ENCODE measurements around the gene ARFGAP2.

Gene ARFGAP2

GRCh38 chr11:47163193-47163592, 13.5 kb downstream of the ARFGAP2 start:
- Histone ChIP-seq H3K4me1 (ENCODE audit: control insufficient read depth, insufficient read depth, low read length) (no peaks in the 10 kb centered on the region), H3K4me3 (ENCODE audit: low read depth, low read length) (no peak overlapping the region), H3K9me3 (ENCODE audit: control insufficient read depth, insufficient read depth, low read depth, low read length) (no peaks in the 10 kb centered on the region), H3K27ac (ENCODE audit: extremely low read depth, low read depth, low read length) (no peak overlapping the region), H3K36me3 (ENCODE audit: control insufficient read depth in 2 of 2, insufficient read depth in 1 of 2, low read length in 2 of 2) (peaks cover 0 to 74% of the 10 kb centered on the region in 2 experiments; a peak in 2 of 3 replicates)
- ChIA-PET CTCF (interaction anchor here (0.6 to 2.4 kb wide), 10 partner anchors 9 to 774 kb away, joined by 3 to 20 read pairs (median 5); no protein-coding TSS in a partner anchor), POLR2A (interaction anchor here (0.6 to 1.3 kb wide), 10 partner anchors 9 to 546 kb away, joined by 3 to 11 read pairs (median 3); partner anchors contain the start of genes DDB2 and HARBI1)
- TF ChIP-seq ZNF600 (tag by site-specific recombination; IDR thresholded peaks at IDR 0.05) (no peak), ZBTB17 (tag by site-specific recombination; IDR thresholded peaks at IDR 0.05) (no peak)

GRCh38 chr11:47162426-47162825, 14.3 kb downstream of the ARFGAP2 start:
- no peaks in the 10 kb centered on the region for H3K9me3 ChIP-seq (ENCODE audit: control insufficient read depth, insufficient read depth, low read depth, low read length)
- POLR2A ChIA-PET, result interaction anchor here (0.7 to 1.2 kb wide), 5 partner anchors 10 to 545 kb away, joined by 3 to 10 read pairs (median 4); partner anchors contain the start of genes DDB2 and HARBI1
- no peak overlapping the region for H3K27ac ChIP-seq (ENCODE audit: extremely low read depth, low read depth, low read length)
- CTCF ChIA-PET, result interaction anchor here (0.6 to 2.4 kb wide), 16 partner anchors 10 to 292 kb away, joined by 3 to 20 read pairs (median 4); partner anchors contain the start of gene NR1H3
- H3K4me3 ChIP-seq (ENCODE audit: low read depth, low read length), result no peak overlapping the region
- no peak for TF ChIP-seq ZNF792 (tag by site-specific recombination; IDR thresholded peaks at IDR 0.05)
- H3K4me1 ChIP-seq (ENCODE audit: control insufficient read depth, insufficient read depth, low read length), result no peaks in the 10 kb centered on the region
- H3K36me3 ChIP-seq (ENCODE audit: control insufficient read depth in 2 of 2, insufficient read depth in 1 of 2, low read length in 2 of 2), result peaks cover 0 to 73% of the 10 kb centered on the region in 2 experiments; a peak in 2 of 3 replicates

- POLR2A ChIA-PET, result no interaction called here
- no peak for TF ChIP-seq ZNF280D (tag by site-specific recombination; IDR thresholded peaks at IDR 0.05)
- no peak for TF ChIP-seq KLF10 (tag by site-specific recombination; IDR thresholded peaks at IDR 0.05)
- no peak for TF ChIP-seq ZNF112 (tag by site-specific recombination; IDR thresholded peaks at IDR 0.05)
- no peak for TF ChIP-seq ZNF398 (tag by site-specific recombination; IDR thresholded peaks at IDR 0.05)
- TF ChIP-seq ZNF510 (tag by site-specific recombination; IDR thresholded peaks at IDR 0.05; ENCODE audit: insufficient replicate concordance), result no peak
- TF ChIP-seq YY1 (tag by site-specific recombination; IDR thresholded peaks at IDR 0.05), result no peak
- TF ChIP-seq GLIS1 (tag by site-specific recombination; IDR thresholded peaks at IDR 0.05), result no peak
- Histone ChIP-seq H3K4me3 (ENCODE audit: low read depth, low read length) (no peak overlapping the region), H3K27ac (ENCODE audit: extremely low read depth, low read depth, low read length) (no peak overlapping the region), H3K36me3 (ENCODE audit: control insufficient read depth in 2 of 2, insufficient read depth in 1 of 2, low read length in 2 of 2) (peaks cover 0 to 70% of the 10 kb centered on the region in 2 experiments; a peak in 2 of 3 replicates), H3K9me3 (ENCODE audit: control insufficient read depth, insufficient read depth, low read depth, low read length) (no peaks in the 10 kb centered on the region), H3K4me1 (ENCODE audit: control insufficient read depth, insufficient read depth, low read length) (no peaks in the 10 kb centered on the region)
- CTCF ChIA-PET, result interaction anchor here (0.6 to 2.4 kb wide), 15 partner anchors 9 to 297 kb away, joined by 3 to 20 read pairs (median 4); partner anchors contain the start of gene NR1H3
Observed at GRCh38 chr11:47161890-47162289, 14.8 kb downstream of the ARFGAP2 start.

GRCh38 chr11:47161134-47161854, 15.4 kb downstream of the ARFGAP2 start:
- Histone ChIP-seq H3K27ac (ENCODE audit: extremely low read depth, low read depth, low read length) (no peak overlapping the region), H3K36me3 (ENCODE audit: control insufficient read depth in 2 of 2, insufficient read depth in 1 of 2, low read length in 2 of 2) (peaks cover 0 to 70% of the 10 kb centered on the region in 2 experiments; a peak in 2 of 3 replicates), H3K4me1 (ENCODE audit: control insufficient read depth, insufficient read depth, low read length) (no peaks in the 10 kb centered on the region), H3K4me3 (ENCODE audit: low read depth, low read length) (no peak overlapping the region), H3K9me3 (ENCODE audit: control insufficient read depth, insufficient read depth, low read depth, low read length) (no peaks in the 10 kb centered on the region)
- ChIA-PET CTCF (interaction anchor here (0.6 to 2.4 kb wide), 26 partner anchors 8 to 346 kb away, joined by 3 to 20 read pairs (median 4); no protein-coding TSS in a partner anchor), POLR2A (interaction anchor here (0.5 to 1.0 kb wide), 2 partner anchors 91 to 194 kb away, joined by 3 read pairs; no protein-coding TSS in a partner anchor)
- TF ChIP-seq MZF1 (tag by site-specific recombination; IDR thresholded peaks at IDR 0.05; ENCODE audit: borderline replicate concordance) (no peak), CTCF (tag by site-specific recombination; IDR thresholded peaks at IDR 0.05) (peak; percentile 42), ZNF513 (tag by site-specific recombination; IDR thresholded peaks at IDR 0.05) (no peak), ZNF654 (tag by site-specific recombination; IDR thresholded peaks at IDR 0.05; ENCODE audit: low read depth) (peak; percentile 49)

Measured in HEK293 (cell line).